H1 (cell line): ENCODE measurements around the gene CTNND2.
"Not testable (repeated sequence)": the region's sequence is repeated elsewhere in the genome, so short reads cannot be mapped to it uniquely, and the experiment has no call there.

Experiments used
- CEBPB ChIP-seq: IDR thresholded peaks from 2 replicates; pipeline ENCODE4 v1.6.1; 2012; ENCODE audit warnings: low read depth, low read length
- EZH2 ChIP-seq: fragments of 200-600 bp; sonication (generic); IDR thresholded peaks from 2 replicates; pipeline ENCODE4 v1.7.1; 2012; ENCODE audit warnings: low read depth, mild to moderate bottlenecking, moderate library complexity, low read length, inconsistent platforms; ENCODE audit not compliant: severe bottlenecking
- GABPA ChIP-seq: IDR thresholded peaks from 2 replicates; pipeline ENCODE4 v1.6.1; 2011; ENCODE audit warnings: mild to moderate bottlenecking, low read length, moderate library complexity, borderline replicate concordance; ENCODE audit not compliant: insufficient read depth
- JUND ChIP-seq: IDR thresholded peaks from 2 replicates; pipeline ENCODE4 v1.6.1; 2011; ENCODE audit warnings: mild to moderate bottlenecking, improper control_type of control experiment, low read length
- KDM4A ChIP-seq: IDR thresholded peaks from one replicate; pipeline ENCODE4 v1.7.1; 2012; ENCODE audit warnings: low read depth, mild to moderate bottlenecking, moderate library complexity, low read length, inconsistent platforms; ENCODE audit not compliant: severe bottlenecking
- NRF1 ChIP-seq: IDR thresholded peaks from 2 replicates; pipeline ENCODE4 v1.6.1; 2011; ENCODE audit warnings: mild to moderate bottlenecking, low read depth, low read length, improper control_type of control experiment
- POLR2A ChIP-seq, 2 experiments: IDR thresholded peaks; 1 replicate in 1 of 2; 2 replicates in 1 of 2; pipeline ENCODE4 v1.6.1; 2011; ENCODE audit warnings: low read depth in 2 of 2, low read length in 2 of 2, mild to moderate bottlenecking in 2 of 2; ENCODE audit errors: control extremely low read depth in 1 of 2
- POLR2AphosphoS5 ChIP-seq: IDR thresholded peaks from 2 replicates; pipeline ENCODE4 v1.6.1; 2011; ENCODE audit warnings: low read depth, low read length
- RFX5 ChIP-seq: IDR thresholded peaks from 2 replicates; pipeline ENCODE4 v1.6.1; 2011; ENCODE audit warnings: low read depth, low read length, improper control_type of control experiment, borderline replicate concordance
- SIN3A ChIP-seq, 2 experiments: IDR thresholded peaks in 1 of 2; conservative IDR thresholded peaks in 1 of 2; 2 replicates each; pipeline ENCODE4 v1.6.1; 2011 to 2012; ENCODE audit warnings: low read length in 2 of 2, improper control_type of control experiment in 1 of 2, low read depth in 1 of 2, mild to moderate bottlenecking in 1 of 2
- TCF12 ChIP-seq: IDR thresholded peaks from 2 replicates; pipeline ENCODE4 v1.6.1; 2011; ENCODE audit warnings: low read depth, mild to moderate bottlenecking, low read length
- ZNF274 ChIP-seq: IDR thresholded peaks from 2 replicates; pipeline ENCODE4 v1.7.0; 2012; ENCODE audit warnings: low read length, borderline replicate concordance; ENCODE audit errors: extremely low read depth
- TF ChIP-seq, protein P1 (sequence below), 3 experiments: IDR thresholded peaks; 1 replicate in 2 of 3; 2 replicates in 1 of 3; pipeline versions ENCODE4 v1.5.1 to v1.6.1; 2011; ENCODE audit warnings: low read length in 3 of 3, mild to moderate bottlenecking in 3 of 3, inconsistent platforms in 2 of 3, low read depth in 1 of 3, moderate library complexity in 1 of 3; ENCODE audit not compliant: insufficient read depth in 1 of 3; ENCODE audit errors: control extremely low read depth in 1 of 3
- TF ChIP-seq, protein P2 (sequence below): IDR thresholded peaks from 2 replicates; pipeline ENCODE4 v1.6.1; 2011; ENCODE audit warnings: low read length, improper control_type of control experiment

DNA sequence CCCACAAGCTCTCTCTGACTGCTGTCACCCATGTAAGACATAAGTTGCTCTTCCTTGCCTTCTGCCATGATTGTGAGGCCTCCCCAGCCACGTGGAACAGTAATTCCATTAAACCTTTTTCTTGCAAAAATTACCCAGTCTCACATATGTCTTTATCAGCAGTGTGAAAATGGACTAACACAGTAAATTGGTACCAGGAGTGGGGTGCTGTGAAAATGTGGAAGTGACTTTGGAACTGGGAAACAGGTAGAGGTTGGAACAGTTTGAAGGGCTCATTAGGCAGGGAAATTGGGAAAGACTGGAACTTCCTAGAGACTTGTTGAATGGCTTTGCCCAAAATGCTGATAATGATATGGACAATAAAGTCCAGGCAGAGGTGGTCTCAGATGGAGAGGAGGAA is 75.7 kb downstream of the CTNND2 start:
- not testable (repeated sequence) for TF ChIP-seq ZNF274; JUND; POLR2AphosphoS5; CEBPB; KDM4A; NRF1; POLR2A (IDR thresholded peaks at IDR 0.05; ENCODE audit: control extremely low read depth in 1 of 2, low read depth in 2 of 2, low read length in 2 of 2); TCF12; SIN3A (conservative IDR thresholded peaks at IDR 0.05 in 1 of 2, IDR thresholded peaks at IDR 0.05 in 1 of 2; ENCODE audit: low read depth in 1 of 2, low read length in 2 of 2); GABPA; RFX5; EZH2
- TF ChIP-seq, protein P1, sequence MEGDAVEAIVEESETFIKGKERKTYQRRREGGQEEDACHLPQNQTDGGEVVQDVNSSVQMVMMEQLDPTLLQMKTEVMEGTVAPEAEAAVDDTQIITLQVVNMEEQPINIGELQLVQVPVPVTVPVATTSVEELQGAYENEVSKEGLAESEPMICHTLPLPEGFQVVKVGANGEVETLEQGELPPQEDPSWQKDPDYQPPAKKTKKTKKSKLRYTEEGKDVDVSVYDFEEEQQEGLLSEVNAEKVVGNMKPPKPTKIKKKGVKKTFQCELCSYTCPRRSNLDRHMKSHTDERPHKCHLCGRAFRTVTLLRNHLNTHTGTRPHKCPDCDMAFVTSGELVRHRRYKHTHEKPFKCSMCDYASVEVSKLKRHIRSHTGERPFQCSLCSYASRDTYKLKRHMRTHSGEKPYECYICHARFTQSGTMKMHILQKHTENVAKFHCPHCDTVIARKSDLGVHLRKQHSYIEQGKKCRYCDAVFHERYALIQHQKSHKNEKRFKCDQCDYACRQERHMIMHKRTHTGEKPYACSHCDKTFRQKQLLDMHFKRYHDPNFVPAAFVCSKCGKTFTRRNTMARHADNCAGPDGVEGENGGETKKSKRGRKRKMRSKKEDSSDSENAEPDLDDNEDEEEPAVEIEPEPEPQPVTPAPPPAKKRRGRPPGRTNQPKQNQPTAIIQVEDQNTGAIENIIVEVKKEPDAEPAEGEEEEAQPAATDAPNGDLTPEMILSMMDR (IDR thresholded peaks at IDR 0.05; ENCODE audit: control extremely low read depth in 1 of 3, insufficient read depth in 1 of 3, low read depth in 1 of 3, low read length in 3 of 3) = not testable (repeated sequence)
- TF ChIP-seq, protein P2, sequence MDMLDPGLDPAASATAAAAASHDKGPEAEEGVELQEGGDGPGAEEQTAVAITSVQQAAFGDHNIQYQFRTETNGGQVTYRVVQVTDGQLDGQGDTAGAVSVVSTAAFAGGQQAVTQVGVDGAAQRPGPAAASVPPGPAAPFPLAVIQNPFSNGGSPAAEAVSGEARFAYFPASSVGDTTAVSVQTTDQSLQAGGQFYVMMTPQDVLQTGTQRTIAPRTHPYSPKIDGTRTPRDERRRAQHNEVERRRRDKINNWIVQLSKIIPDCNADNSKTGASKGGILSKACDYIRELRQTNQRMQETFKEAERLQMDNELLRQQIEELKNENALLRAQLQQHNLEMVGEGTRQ = not testable (repeated sequence)
